Keratinocyte (primary cell): Measurements from ENCODE around the gene REPS2. TPM values are rescaled to one million over a fixed set of nuclear protein-coding genes. Genes with fewer than 3 reads are reported as not detected.

ENCODE experiments used
- DNase-seq: peaks from one replicate; pipeline ENCODE4 v3.0.0-alpha.2; 2011; ENCODE audit warnings: low read depth, missing footprints, low spot score
- FAIRE-seq: peaks from 2 replicates; lab custom pipeline; 2011; peaks lifted over from hg19 to GRCh38; lab: Jason Lieb, UNC
- H2AFZ ChIP-seq: 2 replicates; pipeline ENCODE4 v1.6.0; 2012; ENCODE audit warnings: low read length, control low read depth, inconsistent platforms; ENCODE audit not compliant: control insufficient read depth
- H3K27ac ChIP-seq: 2 replicates; pipeline ENCODE4 v1.5.1; 2011; ENCODE audit warnings: low read length; ENCODE audit not compliant: control insufficient read depth, insufficient read depth
- H3K27me3 ChIP-seq: 3 replicates; pipeline ENCODE4 v1.6.0; 2011; ENCODE audit warnings: low read length; ENCODE audit not compliant: control insufficient read depth, insufficient read depth; ENCODE audit errors: extremely low read depth
- H3K36me3 ChIP-seq, 2 experiments: 2 replicates in 1 of 2; 3 replicates in 1 of 2; pipeline ENCODE4 v1.5.1; 2011; ENCODE audit warnings: low read length in 2 of 2, mild to moderate bottlenecking in 1 of 2; ENCODE audit not compliant: control insufficient read depth in 2 of 2, insufficient read depth in 2 of 2; ENCODE audit errors: extremely low read depth in 1 of 2
- H3K4me1 ChIP-seq: 3 replicates; pipeline ENCODE4 v1.5.1; 2011; ENCODE audit warnings: low read length; ENCODE audit not compliant: control insufficient read depth, insufficient read depth; ENCODE audit errors: extremely low read depth
- H3K4me2 ChIP-seq: 3 replicates; pipeline ENCODE4 v1.6.0; 2011; ENCODE audit warnings: low read depth, low read length; ENCODE audit not compliant: control insufficient read depth, insufficient read depth; ENCODE audit errors: extremely low read depth
- H3K4me3 ChIP-seq, 3 experiments: fragments of 200-600 bp in 1 of 3; sonication (generic) in 1 of 3; 2 replicates in 2 of 3; 3 replicates in 1 of 3; pipeline ENCODE4 v1.5.1; 2011 to 2016; ENCODE audit warnings: low read length in 3 of 3, mild to moderate bottlenecking in 3 of 3, control low read depth in 2 of 3, inconsistent platforms in 1 of 3, low read depth in 1 of 3, mixed read lengths in 1 of 3, mixed run types in 1 of 3, moderate library complexity in 1 of 3; ENCODE audit not compliant: control insufficient read depth in 2 of 3, insufficient read depth in 2 of 3; ENCODE audit errors: extremely low read depth in 1 of 3
- H3K79me2 ChIP-seq: 2 replicates; pipeline ENCODE4 v1.6.0; 2012; ENCODE audit warnings: low read length; ENCODE audit not compliant: control insufficient read depth, insufficient read depth
- H3K9ac ChIP-seq: 3 replicates; pipeline ENCODE4 v1.6.0; 2011; ENCODE audit warnings: low read length; ENCODE audit not compliant: control insufficient read depth, insufficient read depth; ENCODE audit errors: extremely low read depth
- H3K9me1 ChIP-seq: 3 replicates; pipeline ENCODE4 v1.6.0; 2011; ENCODE audit warnings: low read length; ENCODE audit not compliant: control insufficient read depth, insufficient read depth; ENCODE audit errors: extremely low read depth
- H3K9me3 ChIP-seq: 2 replicates; pipeline ENCODE4 v1.5.1; 2012; ENCODE audit warnings: low read depth, low read length; ENCODE audit not compliant: control insufficient read depth
- H4K20me1 ChIP-seq: 3 replicates; pipeline ENCODE4 v1.6.0; 2011; ENCODE audit warnings: low read length; ENCODE audit not compliant: control insufficient read depth, insufficient read depth; ENCODE audit errors: extremely low read depth
- EZH2 ChIP-seq: IDR thresholded peaks from one replicate; pipeline ENCODE4 v1.6.1; 2012; ENCODE audit warnings: inconsistent platforms, mild to moderate bottlenecking, low read length, moderate library complexity
- dilution Hi-C: fragments of 300-500 bp; cut with MboI; formaldehyde crosslinking; loops from one replicate; pipeline ENCODE4 v1.7.0; 2020; ENCODE audit warnings: low sequenced_read_pairs; ENCODE audit not compliant: extremely low pct_ligation_motif_present
- polyA plus RNA-seq, 5 experiments: library from polyadenylated mRNA; depleted of rRNA in 3 of 5; stranded (reverse) in 3 of 5; stranded (forward) in 1 of 5; unstranded in 1 of 5; fragments of >200 nt; gene quantifications; 1 replicate in 1 of 5; 2 replicates in 3 of 5; 3 replicates in 1 of 5; pipeline versions ENCODE4 v1.2.1 to v1.2.3, GENCODE V29; 2011 to 2012; ENCODE audit warnings: missing spikeins in 2 of 5, low read depth in 1 of 5, low replicate concordance in 1 of 5
- TF ChIP-seq, protein P1 (sequence below), 3 experiments: IDR thresholded peaks in 1 of 3; conservative IDR thresholded peaks in 1 of 3; optimal IDR thresholded peaks in 1 of 3; 2 replicates in 2 of 3; 3 replicates in 1 of 3; pipeline versions ENCODE3 to v1.5.1; 2011; ENCODE audit warnings: low read length in 3 of 3, mild to moderate bottlenecking in 3 of 3, moderate library complexity in 2 of 3, control low read depth in 1 of 3, inconsistent platforms in 1 of 3; ENCODE audit not compliant: insufficient read depth in 2 of 3; ENCODE audit errors: extremely low read depth in 1 of 3

REPS2 gene
- polyA plus RNA-seq, 1 donor (not counting 4 experiments of a cell fraction or from before 2014, with no cell fraction given): 2.4 TPM

DNA sequence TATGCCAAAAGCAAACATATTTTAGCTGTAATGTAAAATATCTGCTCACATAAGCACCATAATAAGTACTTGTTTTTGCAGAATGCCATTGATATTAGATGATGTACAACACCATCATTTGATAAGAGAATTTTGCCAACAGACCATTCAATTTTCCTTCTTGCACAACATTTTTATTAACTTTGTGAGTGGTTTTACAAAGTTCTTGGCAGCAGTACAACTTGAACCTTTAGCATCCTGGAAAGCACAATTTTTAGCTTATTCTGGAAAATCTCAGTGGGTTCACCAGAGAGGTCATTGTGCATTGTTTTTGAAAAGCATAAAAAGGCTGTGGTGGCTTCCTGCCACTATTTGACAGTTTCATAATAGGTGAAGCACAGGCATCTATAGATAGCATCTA, 26.4 kb upstream of the REPS2 start:
- no peaks in the 10 kb centered on the region for H3K9me3 ChIP-seq
- H2AFZ ChIP-seq: no peak overlapping the region
- FAIRE-seq: no peak
- no peak for DNase-seq
- no peak overlapping the region for H3K4me3 ChIP-seq
- H3K79me2 ChIP-seq: no peaks in the 10 kb centered on the region
- dilution Hi-C loops: no loop called here
- no peak overlapping the region for H3K9ac ChIP-seq
- no peak for TF ChIP-seq EZH2
- TF ChIP-seq, protein P1, sequence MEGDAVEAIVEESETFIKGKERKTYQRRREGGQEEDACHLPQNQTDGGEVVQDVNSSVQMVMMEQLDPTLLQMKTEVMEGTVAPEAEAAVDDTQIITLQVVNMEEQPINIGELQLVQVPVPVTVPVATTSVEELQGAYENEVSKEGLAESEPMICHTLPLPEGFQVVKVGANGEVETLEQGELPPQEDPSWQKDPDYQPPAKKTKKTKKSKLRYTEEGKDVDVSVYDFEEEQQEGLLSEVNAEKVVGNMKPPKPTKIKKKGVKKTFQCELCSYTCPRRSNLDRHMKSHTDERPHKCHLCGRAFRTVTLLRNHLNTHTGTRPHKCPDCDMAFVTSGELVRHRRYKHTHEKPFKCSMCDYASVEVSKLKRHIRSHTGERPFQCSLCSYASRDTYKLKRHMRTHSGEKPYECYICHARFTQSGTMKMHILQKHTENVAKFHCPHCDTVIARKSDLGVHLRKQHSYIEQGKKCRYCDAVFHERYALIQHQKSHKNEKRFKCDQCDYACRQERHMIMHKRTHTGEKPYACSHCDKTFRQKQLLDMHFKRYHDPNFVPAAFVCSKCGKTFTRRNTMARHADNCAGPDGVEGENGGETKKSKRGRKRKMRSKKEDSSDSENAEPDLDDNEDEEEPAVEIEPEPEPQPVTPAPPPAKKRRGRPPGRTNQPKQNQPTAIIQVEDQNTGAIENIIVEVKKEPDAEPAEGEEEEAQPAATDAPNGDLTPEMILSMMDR (optimal IDR thresholded peaks at IDR 0.05 in 1 of 3, IDR thresholded peaks at IDR 0.05 in 1 of 3, conservative IDR thresholded peaks at IDR 0.05 in 1 of 3; ENCODE audit: extremely low read depth in 1 of 3, insufficient read depth in 2 of 3, low read length in 3 of 3): no peak
- H3K9me1 ChIP-seq: peaks cover 2% of the 10 kb centered on the region
- peaks cover 2% of the 10 kb centered on the region for H3K4me1 ChIP-seq
- no peak overlapping the region for H3K27ac ChIP-seq
- no peak overlapping the region for H3K4me2 ChIP-seq
- H3K36me3 ChIP-seq: no peaks in the 10 kb centered on the region
- peaks cover 8% of the 10 kb centered on the region for H3K27me3 ChIP-seq
- no peaks in the 10 kb centered on the region for H4K20me1 ChIP-seq

DNA sequence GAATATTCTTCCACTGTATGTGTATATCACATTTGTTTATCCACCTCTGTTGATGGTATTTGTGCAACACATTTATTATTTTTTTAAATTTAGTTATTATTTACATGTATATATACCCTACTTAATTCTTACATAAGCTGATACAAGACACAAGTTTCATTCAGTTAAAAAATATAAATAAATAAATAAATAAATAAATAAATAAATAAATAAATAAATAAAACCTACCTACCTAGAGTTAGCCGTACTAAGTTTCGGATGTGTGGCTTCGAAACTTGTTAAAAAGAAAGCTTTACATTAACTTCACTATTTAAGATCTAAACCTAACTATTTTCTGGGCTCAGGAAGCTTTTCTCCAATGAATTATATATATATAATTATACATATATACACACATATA, 23.3 kb upstream of the REPS2 start:
- FAIRE-seq: no peak
- dilution Hi-C loops: no loop called here

More for the DNA sequence above, 23.3 kb upstream of the REPS2 start:
- H3K4me1 ChIP-seq: no peaks in the 10 kb centered on the region
- peaks cover 8% of the 10 kb centered on the region for H3K27me3 ChIP-seq
- H3K4me3 ChIP-seq: no peak overlapping the region
- H4K20me1 ChIP-seq: no peaks in the 10 kb centered on the region
- no peak overlapping the region for H2AFZ ChIP-seq
- H3K9ac ChIP-seq: no peak overlapping the region
- no peaks in the 10 kb centered on the region for H3K36me3 ChIP-seq
- H3K79me2 ChIP-seq: no peaks in the 10 kb centered on the region
- no peak overlapping the region for H3K4me2 ChIP-seq
- DNase-seq: no peak
- no peaks in the 10 kb centered on the region for H3K9me3 ChIP-seq
- H3K27ac ChIP-seq: no peak overlapping the region
- TF ChIP-seq, protein P1 (optimal IDR thresholded peaks at IDR 0.05 in 1 of 3, IDR thresholded peaks at IDR 0.05 in 1 of 3, conservative IDR thresholded peaks at IDR 0.05 in 1 of 3; ENCODE audit: extremely low read depth in 1 of 3, insufficient read depth in 2 of 3, low read length in 3 of 3): no peak
- TF ChIP-seq EZH2: no peak
- H3K9me1 ChIP-seq: no peaks in the 10 kb centered on the region
